ENCODE results near the gene CSGALNACT2. TPM values are rescaled to one million over a fixed set of nuclear protein-coding genes. Genes with fewer than 3 reads are reported as not detected.
A peak's percentile ranks its signal among the peaks of the same experiment; 100 is the strongest.

The CSGALNACT2 gene
- total and polyA plus RNA-seq, 9 of the 15 experiments (the other 6 are each of a cell fraction or from before 2014, with no cell fraction given) = 1.4 to 7.3 (median 3.5) TPM

GRCh38 chr10:43113201-43114087 is 24.8 kb upstream of the CSGALNACT2 start:
- intact Hi-C loops (cut with micrococcal nuclease) (loop anchor here (5.0 kb wide), 1 partner anchor 36 kb away; the partner anchor contains the start of gene RET), in situ Hi-C loops (cut with MboI) (no loop called here)
- ChIA-PET CTCF (ENCODE audit: low intra/inter-chr PET ratio) (no interaction called here), POLR2A (no interaction called here)
- H4K20me1 ChIP-seq (replicated peaks; ENCODE audit: control insufficient read depth, insufficient read depth, low read length) = peaks cover 8% of the 10 kb centered on the region
- no peak overlapping the region for H3K27ac ChIP-seq (ENCODE audit: extremely low read depth, low read depth, low read length)
- H3K4me2 ChIP-seq (ENCODE audit: insufficient read depth, low read length) = no peak overlapping the region
- H3K27me3 ChIP-seq (ENCODE audit: control insufficient read depth in 2 of 2, insufficient read depth in 2 of 2, low read length in 2 of 2) = peaks cover 17 to 76% of the 10 kb centered on the region in 2 experiments; a peak in 4 of 5 replicates
- no peak overlapping the region for H3K9ac ChIP-seq (ENCODE audit: insufficient read depth in 1 of 2, low read depth in 2 of 2, low read length in 2 of 2)
- H3K79me2 ChIP-seq (ENCODE audit: control insufficient read depth, insufficient read depth, low read length) = no peaks in the 10 kb centered on the region
- H3K4me1 ChIP-seq (replicated peaks in 1 of 2; ENCODE audit: control insufficient read depth in 2 of 2, insufficient read depth in 2 of 2, low read length in 2 of 2) = peaks cover 0 to 14% of the 10 kb centered on the region in 2 experiments; a peak in 3 of 5 replicates
- WGBS (ENCODE audit: insufficient coverage, low coverage, missing lambda C conversion rate) = 2% methylated on average over 13 of the region's 16 CpGs
- H3K4me3 ChIP-seq = no peak overlapping the region
- no peak overlapping the region for H2AFZ ChIP-seq (ENCODE audit: low read depth, low read length)
- H3K36me3 ChIP-seq (ENCODE audit: control insufficient read depth, insufficient read depth, low read length) = no peaks in the 10 kb centered on the region
- TF ChIP-seq JUND (IDR thresholded peaks at IDR 0.05; ENCODE audit: borderline replicate concordance, low read depth, low read length) = no peak
- TF ChIP-seq JUND (tag; IDR thresholded peaks at IDR 0.05; ENCODE audit: borderline replicate concordance, low read depth, low read length) = no peak
- TF ChIP-seq ZFP30 (CRISPR knock-in tag; IDR thresholded peaks at IDR 0.05; ENCODE audit: borderline replicate concordance) = no peak
- TF ChIP-seq PKNOX1 (IDR thresholded peaks at IDR 0.05) = peak; percentile 45; the same call in 1 of the 2 replicates
- no peak for TF ChIP-seq DPF2 (IDR thresholded peaks at IDR 0.05)
- no TSS peak for BruUV-seq (replicated peaks)
- ATAC-seq (peak; percentile 9; the same call in 2 of the 3 replicates), DNase-seq (ENCODE audit: extremely low read depth in 1 of 4, low spot score in 3 of 4) (no peak), FAIRE-seq (no peak)
- peaks cover 3% of the 10 kb centered on the region for H3K9me1 ChIP-seq (ENCODE audit: control insufficient read depth, insufficient read depth, low read length)
- H3K9me3 ChIP-seq (replicated peaks; ENCODE audit: control insufficient read depth, insufficient read depth, low read depth, low read length) = no peaks in the 10 kb centered on the region
